Activated CD4-positive, alpha-beta T cell treated with anti-CD3 and anti-CD28 coated beads for 1 hour (primary cell): ENCODE measurements around the gene NF2.

Experiments
- DNase-seq: peaks from one replicate; pipeline ENCODE4 v3.0.0-alpha.2; 2020

Gene NF2

GRCh38 chr22:29670626-29671025 lies 67.2 kb downstream of the NF2 start:
- DNase-seq, result no peak

GRCh38 chr22:29673361-29674066 lies 70.1 kb downstream of the NF2 start:
- DNase-seq, result no peak

- no peak for DNase-seq
Observed at GRCh38 chr22:29674121-29674520, 70.7 kb downstream of the NF2 start.

- no peak for DNase-seq
Observed at GRCh38 chr22:29679316-29679715, 75.9 kb downstream of the NF2 start.

- no peak for DNase-seq
Observed at GRCh38 chr22:29683536-29683935, 80.1 kb downstream of the NF2 start.

- DNase-seq, result no peak
Observed at GRCh38 chr22:29684244-29684643, 80.8 kb downstream of the NF2 start.

- DNase-seq, result no peak
Observed at GRCh38 chr22:29689206-29689879, 85.9 kb downstream of the NF2 start.

GRCh38 chr22:29689880-29690213 lies 86.4 kb downstream of the NF2 start:
- peak; percentile 16 for DNase-seq

- DNase-seq, result no peak
Observed at GRCh38 chr22:29690476-29690875, 87.0 kb downstream of the NF2 start.

GRCh38 chr22:29691636-29692326 lies 88.3 kb downstream of the NF2 start:
- DNase-seq, result no peak

- no peak for DNase-seq
Observed at GRCh38 chr22:29692327-29692640, 88.9 kb downstream of the NF2 start.

GRCh38 chr22:29693161-29693560 lies 89.7 kb downstream of the NF2 start:
- DNase-seq, result no peak

GRCh38 chr22:29693671-29694070 lies 90.2 kb downstream of the NF2 start:
- no peak for DNase-seq

GRCh38 chr22:29695129-29695926 lies 91.9 kb downstream of the NF2 start:
- no peak for DNase-seq

GRCh38 chr22:29697853-29698598 lies 94.6 kb downstream of the NF2 start:
- DNase-seq, result no peak

- DNase-seq, result no peak
Observed at GRCh38 chr22:29700206-29700899, 96.9 kb downstream of the NF2 start.

- no peak for DNase-seq
Observed at GRCh38 chr22:29700900-29701154, 97.4 kb downstream of the NF2 start.

GRCh38 chr22:29701155-29701999 lies 97.9 kb downstream of the NF2 start:
- no peak for DNase-seq

GRCh38 chr22:29702000-29702930 lies 98.8 kb downstream of the NF2 start:
- no peak for DNase-seq

- no peak for DNase-seq
Observed at GRCh38 chr22:29702931-29703501, 99.6 kb downstream of the NF2 start.
